Stomach smooth muscle (tissue), 2 donors: Measurements from ENCODE around the gene HERC6.
"Not testable (repeated sequence)": the region's sequence is repeated elsewhere in the genome, so short reads cannot be mapped to it uniquely, and the experiment has no call there.

Source experiments
- H3K27ac ChIP-seq: one replicate; pipeline ENCODE4 v1.7.0; 2013; ENCODE audit warnings: mild to moderate bottlenecking, low read length, inconsistent platforms
- H3K27me3 ChIP-seq, 2 donors: one replicate each; pipeline ENCODE4 v1.7.0; 2013; ENCODE audit warnings: low read length in 2 of 2; ENCODE audit not compliant: insufficient read depth in 2 of 2, control insufficient read depth in 1 of 2
- H3K36me3 ChIP-seq, 2 donors: one replicate each; pipeline ENCODE4 v1.7.0; 2013; ENCODE audit warnings: low read length in 2 of 2; ENCODE audit not compliant: control insufficient read depth in 2 of 2, insufficient read depth in 2 of 2
- H3K4me1 ChIP-seq: one replicate; pipeline ENCODE4 v1.7.0; 2013; ENCODE audit warnings: low read length; ENCODE audit not compliant: control insufficient read depth, insufficient read depth
- H3K4me3 ChIP-seq, 2 donors: one replicate each; pipeline ENCODE4 v1.7.0; 2013; ENCODE audit warnings: low read length in 2 of 2
- H3K9ac ChIP-seq, 2 donors: one replicate each; pipeline ENCODE4 v1.7.0; 2013; ENCODE audit warnings: low read length in 2 of 2, mild to moderate bottlenecking in 1 of 2
- H3K9me3 ChIP-seq, 2 donors: one replicate each; pipeline ENCODE4 v1.7.0; 2013; ENCODE audit warnings: low read length in 2 of 2; ENCODE audit not compliant: control insufficient read depth in 2 of 2
- donor health status: healthy.
- donor health status: Pancreatic carcinoma.

Gene HERC6

GRCh38 chr4:88357262-88357661, 21.4 kb upstream of the HERC6 start:
- H3K9ac ChIP-seq = no peak overlapping the region
- H3K27ac ChIP-seq = no peak overlapping the region
- H3K4me3 ChIP-seq = no peak overlapping the region

GRCh38 chr4:88359558-88359957, 19.1 kb upstream of the HERC6 start:
- H3K36me3 ChIP-seq = no peaks in the 10 kb centered on the region
- no peak overlapping the region for H3K4me3 ChIP-seq
- H3K27ac ChIP-seq = no peak overlapping the region
- no peaks in the 10 kb centered on the region for H3K4me1 ChIP-seq
- no peak overlapping the region for H3K9ac ChIP-seq
- no peaks in the 10 kb centered on the region for H3K27me3 ChIP-seq
- no peaks in the 10 kb centered on the region for H3K9me3 ChIP-seq

More at GRCh38 chr4:88357262-88357661, 21.4 kb upstream of the HERC6 start:
- Histone ChIP-seq H3K9me3 (no peaks in the 10 kb centered on the region), H3K4me1 (no peaks in the 10 kb centered on the region), H3K36me3 (no peaks in the 10 kb centered on the region), H3K27me3 (no peaks in the 10 kb centered on the region)

GRCh38 chr4:88360256-88360655, 18.4 kb upstream of the HERC6 start:
- Histone ChIP-seq H3K9ac (no peak overlapping the region), H3K4me3 (no peak overlapping the region), H3K27ac (no peak overlapping the region), H3K9me3 (no peaks in the 10 kb centered on the region), H3K27me3 (no peaks in the 10 kb centered on the region), H3K4me1 (no peaks in the 10 kb centered on the region), H3K36me3 (no peaks in the 10 kb centered on the region)

- Histone ChIP-seq H3K27ac (no peak overlapping the region), H3K4me1 (no peaks in the 10 kb centered on the region), H3K9me3 (no peaks in the 10 kb centered on the region), H3K4me3 (no peak overlapping the region), H3K9ac (no peak overlapping the region), H3K36me3 (no peaks in the 10 kb centered on the region), H3K27me3 (no peaks in the 10 kb centered on the region)
Measured at GRCh38 chr4:88360791-88361190, 17.9 kb upstream of the HERC6 start.

GRCh38 chr4:88361217-88361773, 17.4 kb upstream of the HERC6 start:
- H3K27ac ChIP-seq, H3K4me3 ChIP-seq, H3K9me3 ChIP-seq, H3K4me1 ChIP-seq, H3K27me3 ChIP-seq, H3K9ac ChIP-seq, H3K36me3 ChIP-seq: not testable (repeated sequence)

GRCh38 chr4:88366460-88366859, 12.2 kb upstream of the HERC6 start:
- Histone ChIP-seq H3K36me3 (no peaks in the 10 kb centered on the region), H3K27me3 (no peaks in the 10 kb centered on the region), H3K9ac (no peak overlapping the region), H3K4me1 (no peaks in the 10 kb centered on the region), H3K9me3 (no peaks in the 10 kb centered on the region), H3K27ac (no peak overlapping the region), H3K4me3 (no peak overlapping the region)

- Histone ChIP-seq H3K4me3 (no peak overlapping the region), H3K4me1 (no peaks in the 10 kb centered on the region), H3K36me3 (no peaks in the 10 kb centered on the region), H3K9me3 (no peaks in the 10 kb centered on the region), H3K27me3 (no peaks in the 10 kb centered on the region), H3K27ac (no peak overlapping the region), H3K9ac (no peak overlapping the region)
Measured at GRCh38 chr4:88367826-88368225, 10.8 kb upstream of the HERC6 start.

GRCh38 chr4:88369180-88369812, 9.4 kb upstream of the HERC6 start:
- not testable (repeated sequence) for H3K36me3 ChIP-seq, H3K4me1 ChIP-seq, H3K9me3 ChIP-seq

GRCh38 chr4:88381123-88381522, 2.5 kb downstream of the HERC6 start:
- no peak overlapping the region for H3K9ac ChIP-seq
- no peak overlapping the region for H3K4me3 ChIP-seq
- no peaks in the 10 kb centered on the region for H3K36me3 ChIP-seq
- H3K4me1 ChIP-seq = no peaks in the 10 kb centered on the region
- H3K27ac ChIP-seq = no peak overlapping the region
- no peaks in the 10 kb centered on the region for H3K27me3 ChIP-seq
- H3K9me3 ChIP-seq = no peaks in the 10 kb centered on the region

More at GRCh38 chr4:88369180-88369812, 9.4 kb upstream of the HERC6 start:
- not testable (repeated sequence) for H3K4me3 ChIP-seq, H3K9ac ChIP-seq, H3K27me3 ChIP-seq, H3K27ac ChIP-seq

GRCh38 chr4:88382621-88383020, 4.0 kb downstream of the HERC6 start:
- Histone ChIP-seq H3K4me3 (no peak overlapping the region), H3K36me3 (peaks cover 0 to 4% of the 10 kb centered on the region in 2 donors), H3K9ac (no peak overlapping the region), H3K4me1 (no peaks in the 10 kb centered on the region), H3K27me3 (no peaks in the 10 kb centered on the region), H3K9me3 (no peaks in the 10 kb centered on the region), H3K27ac (no peak overlapping the region)

GRCh38 chr4:88390128-88390527, 11.5 kb downstream of the HERC6 start:
- Histone ChIP-seq H3K9me3 (no peaks in the 10 kb centered on the region), H3K36me3 (peaks cover 6 to 7% of the 10 kb centered on the region in 2 donors), H3K27ac (no peak overlapping the region)

More at GRCh38 chr4:88390128-88390527, 11.5 kb downstream of the HERC6 start:
- Histone ChIP-seq H3K4me1 (no peaks in the 10 kb centered on the region), H3K27me3 (no peaks in the 10 kb centered on the region), H3K9ac (no peak overlapping the region), H3K4me3 (no peak overlapping the region)
